CD8-positive, alpha-beta memory T cell (primary cell): ENCODE data around the gene ADAMTSL4. TPM values are rescaled to one million over a fixed set of nuclear protein-coding genes. Genes with fewer than 3 reads are reported as not detected.

ENCODE experiments used
- CTCF ChIA-PET: fragments of 350-600 bp; sonication (Branson Sonifier 250); formaldehyde crosslinking; loops from one replicate; lab custom pipeline; 2021; ENCODE audit warnings: antibody characterized with exemption; lab: Charles Lee
- POLR2A ChIA-PET: fragments of 350-600 bp; sonication (Branson Sonifier 250); formaldehyde crosslinking; loops from one replicate; lab custom pipeline; 2021; ENCODE audit warnings: antibody characterized with exemption; lab: Charles Lee
- DNase-seq, 5 donors: peaks; one replicate each; pipeline versions ENCODE4 v3.0.0 to v3.0.0-alpha.2; 2020 to 2022; ENCODE audit warnings: mixed read lengths in 1 of 5
- H3K27ac ChIP-seq: one replicate; pipeline ENCODE4 v1.7.0; 2013; ENCODE audit warnings: low read depth, mild to moderate bottlenecking, low read length, moderate library complexity
- H3K27me3 ChIP-seq: 2 replicates; pipeline ENCODE4 v1.7.0; 2013; ENCODE audit warnings: low read length, mild to moderate bottlenecking; ENCODE audit not compliant: insufficient read depth, poor library complexity, severe bottlenecking
- H3K36me3 ChIP-seq: 2 replicates; pipeline ENCODE4 v1.7.0; 2013; ENCODE audit warnings: mild to moderate bottlenecking, low read length, moderate library complexity; ENCODE audit not compliant: insufficient read depth
- H3K4me1 ChIP-seq: 2 replicates; pipeline ENCODE4 v1.7.0; 2013; ENCODE audit warnings: mild to moderate bottlenecking, low read length, moderate library complexity; ENCODE audit not compliant: insufficient read depth
- H3K4me3 ChIP-seq: 2 replicates; pipeline ENCODE4 v1.7.0; 2013; ENCODE audit warnings: mild to moderate bottlenecking, low read length
- H3K9me3 ChIP-seq: 2 replicates; pipeline ENCODE4 v1.7.0; 2013; ENCODE audit warnings: mild to moderate bottlenecking, low read length
- H3K27ac Mint-ChIP-seq, 8 donors: one replicate each; pipeline ENCODE4 v1.8.0; 2020 to 2021; ENCODE audit warnings: mixed read lengths in 8 of 8, mild to moderate bottlenecking in 6 of 8, inconsistent platforms in 3 of 8, moderate library complexity in 3 of 8
- H3K27me3 Mint-ChIP-seq, 2 donors: one replicate each; pipeline ENCODE4 v1.8.0; 2020 to 2021; ENCODE audit warnings: mixed read lengths in 2 of 2, mild to moderate bottlenecking in 1 of 2, moderate library complexity in 1 of 2
- H3K36me3 Mint-ChIP-seq, 3 donors: one replicate each; pipeline ENCODE4 v1.8.0; 2020 to 2021; ENCODE audit warnings: mixed read lengths in 3 of 3, inconsistent platforms in 1 of 3, mild to moderate bottlenecking in 1 of 3
- H3K4me1 Mint-ChIP-seq, 3 donors: one replicate each; pipeline ENCODE4 v1.8.0; 2020 to 2021; ENCODE audit warnings: mixed read lengths in 3 of 3, inconsistent platforms in 1 of 3, mild to moderate bottlenecking in 1 of 3
- H3K4me3 Mint-ChIP-seq, 7 donors: one replicate each; pipeline ENCODE4 v1.8.0; 2020 to 2021; ENCODE audit warnings: mixed read lengths in 7 of 7, mild to moderate bottlenecking in 6 of 7, moderate library complexity in 4 of 7, inconsistent platforms in 2 of 7
- H3K9me3 Mint-ChIP-seq, 5 donors: one replicate each; pipeline ENCODE4 v1.8.0; 2020 to 2022; ENCODE audit warnings: mixed read lengths in 5 of 5, mild to moderate bottlenecking in 3 of 5, moderate library complexity in 2 of 5, inconsistent platforms in 1 of 5
- polyA plus RNA-seq: library from polyadenylated mRNA; unstranded; fragments of 300-500 nt; fragmentation: Illumina TruSeq; gene quantifications from one replicate; pipeline ENCODE4 v1.2.3, GENCODE V29; 2021
- total RNA-seq, 2 experiments: library from RNA; stranded (reverse); gene quantifications; one replicate each; pipeline ENCODE4 v1.2.3, GENCODE V29; 2021

ADAMTSL4 gene
- total and polyA plus RNA-seq, 3 experiments from 2014 or later: 0.22 to 0.31 TPM; not detected in 1

- H3K4me3 ChIP-seq: peak overlapping the region; percentile 68
Measured at GRCh38 chr1:150574260-150575071, 25.3 kb downstream of the ADAMTSL4 start.

GRCh38 chr1:150575072-150575489, 25.9 kb downstream of the ADAMTSL4 start:
- Histone ChIP-seq H3K27me3 (no peaks in the 10 kb centered on the region), H3K36me3 (peaks cover 59% of the 10 kb centered on the region), H3K9me3 (no peaks in the 10 kb centered on the region), H3K4me1 (peaks cover 43% of the 10 kb centered on the region), H3K4me3 (peak overlapping the region; percentile 68), H3K27ac (no peak overlapping the region)
- ChIA-PET POLR2A (interaction anchor here (0.9 to 12.5 kb wide), 3 partner anchors 12 to 54 kb away, joined by 3 to 486 read pairs (median 42); partner anchors contain the start of gene ENSA), CTCF (interaction anchor here (1.4 to 16.7 kb wide), 3 partner anchors 13 to 45 kb away, joined by 4 to 325 read pairs (median 4); no protein-coding TSS in a partner anchor)
- DNase-seq: no peak
- peak overlapping the region; percentile 96 to 100 (median 99) for H3K4me3 Mint-ChIP-seq
- peaks cover 49 to 65% (median 57%) of the 10 kb centered on the region in 3 donors for H3K4me1 Mint-ChIP-seq
- H3K9me3 Mint-ChIP-seq: peaks cover 0 to 4% (median 4%) of the 10 kb centered on the region in 5 donors
- H3K36me3 Mint-ChIP-seq: peaks cover 53 to 86% (median 54%) of the 10 kb centered on the region in 3 donors
- H3K27me3 Mint-ChIP-seq: peaks cover 0 to 18% of the 10 kb centered on the region in 2 donors
- peak overlapping the region; percentile 74 to 99 (median 94) for H3K27ac Mint-ChIP-seq

More at GRCh38 chr1:150574260-150575071, 25.3 kb downstream of the ADAMTSL4 start:
- no peak for DNase-seq
- Histone ChIP-seq H3K27ac (no peak overlapping the region), H3K27me3 (no peaks in the 10 kb centered on the region), H3K36me3 (peaks cover 61% of the 10 kb centered on the region), H3K4me1 (peaks cover 49% of the 10 kb centered on the region), H3K9me3 (no peaks in the 10 kb centered on the region)
- Mint-ChIP-seq H3K4me3 (peak overlapping the region; percentile 96 to 100 (median 99)), H3K36me3 (peaks cover 54 to 92% (median 56%) of the 10 kb centered on the region in 3 donors), H3K4me1 (peaks cover 54 to 67% (median 59%) of the 10 kb centered on the region in 3 donors), H3K27ac (peak overlapping the region; percentile 86 to 99 (median 94)), H3K9me3 (peaks cover 0 to 4% (median 4%) of the 10 kb centered on the region in 5 donors), H3K27me3 (peaks cover 0 to 18% of the 10 kb centered on the region in 2 donors)
- CTCF ChIA-PET: interaction anchor here (1.4 to 16.7 kb wide), 3 partner anchors 12 to 46 kb away, joined by 4 to 325 read pairs (median 4); no protein-coding TSS in a partner anchor
- POLR2A ChIA-PET: interaction anchor here (12.5 kb wide), 1 partner anchor 11 kb away, joined by 486 read pairs; no protein-coding TSS in a partner anchor

- Histone ChIP-seq H3K4me3 (peak overlapping the region; percentile 68), H3K27me3 (no peaks in the 10 kb centered on the region), H3K4me1 (peaks cover 36% of the 10 kb centered on the region), H3K27ac (peak overlapping the region; percentile 99), H3K36me3 (peaks cover 58% of the 10 kb centered on the region), H3K9me3 (no peaks in the 10 kb centered on the region)
- Mint-ChIP-seq H3K27me3 (peaks cover 0 to 18% of the 10 kb centered on the region in 2 donors), H3K27ac (peak overlapping the region; percentile 74 to 99 (median 94)), H3K9me3 (peaks cover 0 to 4% (median 4%) of the 10 kb centered on the region in 5 donors), H3K4me3 (peak overlapping the region; percentile 96 to 100 (median 99)), H3K4me1 (peaks cover 48 to 65% (median 57%) of the 10 kb centered on the region in 3 donors), H3K36me3 (peaks cover 51 to 81% (median 54%) of the 10 kb centered on the region in 3 donors)
- ChIA-PET CTCF (interaction anchor here (0.6 to 16.7 kb wide), 7 partner anchors 6 to 46 kb away, joined by 3 to 325 read pairs (median 4); no protein-coding TSS in a partner anchor), POLR2A (interaction anchor here (0.9 to 12.5 kb wide), 3 partner anchors 12 to 54 kb away, joined by 3 to 486 read pairs (median 42); partner anchors contain the start of gene ENSA)
- no peak for DNase-seq
Measured at GRCh38 chr1:150575518-150576366, 26.5 kb downstream of the ADAMTSL4 start.

GRCh38 chr1:150576367-150576711, 27.1 kb downstream of the ADAMTSL4 start:
- peaks cover 30% of the 10 kb centered on the region for H3K4me1 ChIP-seq
- peak overlapping the region; percentile 68 for H3K4me3 ChIP-seq
- peaks cover 58% of the 10 kb centered on the region for H3K36me3 ChIP-seq
- Mint-ChIP-seq H3K4me1 (peaks cover 47 to 64% (median 56%) of the 10 kb centered on the region in 3 donors), H3K4me3 (peak overlapping the region; percentile 96 to 100 (median 99)), H3K27me3 (peaks cover 0 to 18% of the 10 kb centered on the region in 2 donors), H3K36me3 (peaks cover 51 to 76% (median 54%) of the 10 kb centered on the region in 3 donors), H3K9me3 (peaks cover 0 to 4% (median 4%) of the 10 kb centered on the region in 5 donors), H3K27ac (peak overlapping the region; percentile 74 to 99 (median 92))
- ChIA-PET CTCF (interaction anchor here (0.6 to 16.7 kb wide), 5 partner anchors 7 to 45 kb away, joined by 3 to 325 read pairs (median 3); no protein-coding TSS in a partner anchor), POLR2A (interaction anchor here (5.7 to 12.5 kb wide), 2 partner anchors 13 to 53 kb away, joined by 42 to 486 read pairs; partner anchors contain the start of gene ENSA)
- H3K27me3 ChIP-seq: no peaks in the 10 kb centered on the region
- DNase-seq: no peak
- H3K9me3 ChIP-seq: no peaks in the 10 kb centered on the region
- peak overlapping the region; percentile 99 for H3K27ac ChIP-seq

- Histone ChIP-seq H3K4me1 (peaks cover 25% of the 10 kb centered on the region), H3K27ac (peak overlapping the region; percentile 99), H3K27me3 (no peaks in the 10 kb centered on the region), H3K4me3 (peak overlapping the region; percentile 68), H3K9me3 (no peaks in the 10 kb centered on the region), H3K36me3 (peaks cover 58% of the 10 kb centered on the region)
- Mint-ChIP-seq H3K27me3 (peaks cover 0 to 18% of the 10 kb centered on the region in 2 donors), H3K4me3 (peak overlapping the region; percentile 96 to 100 (median 99)), H3K27ac (peak overlapping the region; percentile 94 to 99 (median 97)), H3K9me3 (peaks cover 0 to 4% (median 4%) of the 10 kb centered on the region in 5 donors), H3K36me3 (peaks cover 51 to 71% (median 54%) of the 10 kb centered on the region in 3 donors), H3K4me1 (peaks cover 46 to 57% (median 56%) of the 10 kb centered on the region in 3 donors)
- CTCF ChIA-PET: interaction anchor here (1.3 to 16.7 kb wide), 4 partner anchors 8 to 44 kb away, joined by 3 to 325 read pairs (median 30); no protein-coding TSS in a partner anchor
- peak in 1 of 5 donors; percentile 18 for DNase-seq
- POLR2A ChIA-PET: interaction anchor here (3.2 to 12.5 kb wide), 3 partner anchors 14 to 52 kb away, joined by 18 to 486 read pairs (median 42); partner anchors contain the start of gene ENSA
Measured at GRCh38 chr1:150576794-150577556, 27.8 kb downstream of the ADAMTSL4 start.

GRCh38 chr1:150577557-150578271, 28.5 kb downstream of the ADAMTSL4 start:
- peak overlapping the region; percentile 99 for H3K27ac ChIP-seq
- H3K4me3 Mint-ChIP-seq: peak overlapping the region; percentile 96 to 100 (median 99)
- POLR2A ChIA-PET: interaction anchor here (0.6 to 12.5 kb wide), 5 partner anchors 7 to 934 kb away, joined by 4 to 486 read pairs (median 31); partner anchors contain the start of genes CGN and ENSA
- peaks cover 0 to 18% of the 10 kb centered on the region in 2 donors for H3K27me3 Mint-ChIP-seq
- H3K27me3 ChIP-seq: no peaks in the 10 kb centered on the region
- H3K4me1 ChIP-seq: peaks cover 18% of the 10 kb centered on the region
- H3K4me1 Mint-ChIP-seq: peaks cover 44 to 55% (median 55%) of the 10 kb centered on the region in 3 donors
- H3K9me3 Mint-ChIP-seq: peaks cover 0 to 4% (median 4%) of the 10 kb centered on the region in 5 donors
- CTCF ChIA-PET: interaction anchor here (0.9 to 16.7 kb wide), 4 partner anchors 8 to 44 kb away, joined by 3 to 325 read pairs (median 30); no protein-coding TSS in a partner anchor
- peak overlapping the region; percentile 94 to 99 (median 97) for H3K27ac Mint-ChIP-seq
- no peaks in the 10 kb centered on the region for H3K9me3 ChIP-seq
- peaks cover 51 to 65% (median 55%) of the 10 kb centered on the region in 3 donors for H3K36me3 Mint-ChIP-seq
- peak in 2 of 5 donors; percentile 61 to 74 for DNase-seq
- peak overlapping the region; percentile 68 for H3K4me3 ChIP-seq
- H3K36me3 ChIP-seq: peaks cover 58% of the 10 kb centered on the region
